Hematopoietic multipotent progenitor cell treated with erythropoietin and hydrocortisone succinate and interleukin-3 and kit ligand, for 15 days (in vitro differentiated cells): ENCODE data around the gene FRMD4A.
"Not testable (repeated sequence)": the region's sequence is repeated elsewhere in the genome, so short reads cannot be mapped to it uniquely, and the experiment has no call there.

Experiments
- DNase-seq: peaks from one replicate; pipeline ENCODE4 v3.0.0-alpha.2; 2015; ENCODE audit warnings: low spot score

The FRMD4A gene

DNA sequence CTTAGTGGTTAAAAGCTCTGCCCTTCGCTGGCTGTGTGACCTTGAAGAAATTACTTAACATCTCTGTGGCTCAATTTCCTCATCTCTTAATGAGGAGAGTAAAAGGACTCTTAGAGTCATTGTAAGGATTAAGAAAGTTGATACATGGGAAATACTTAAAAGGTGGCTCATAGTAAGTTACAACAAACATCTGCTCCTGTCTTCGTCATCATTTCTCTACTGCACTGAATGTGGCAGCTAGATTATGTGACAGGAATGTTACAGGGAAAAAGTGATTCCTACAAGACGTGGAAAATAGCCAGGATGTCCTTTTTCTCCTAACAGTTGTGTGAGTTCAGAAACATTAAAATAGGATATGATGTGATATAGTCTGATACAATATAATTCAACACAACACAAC lies 184.7 kb downstream of the FRMD4A start:
- DNase-seq = no peak

DNA sequence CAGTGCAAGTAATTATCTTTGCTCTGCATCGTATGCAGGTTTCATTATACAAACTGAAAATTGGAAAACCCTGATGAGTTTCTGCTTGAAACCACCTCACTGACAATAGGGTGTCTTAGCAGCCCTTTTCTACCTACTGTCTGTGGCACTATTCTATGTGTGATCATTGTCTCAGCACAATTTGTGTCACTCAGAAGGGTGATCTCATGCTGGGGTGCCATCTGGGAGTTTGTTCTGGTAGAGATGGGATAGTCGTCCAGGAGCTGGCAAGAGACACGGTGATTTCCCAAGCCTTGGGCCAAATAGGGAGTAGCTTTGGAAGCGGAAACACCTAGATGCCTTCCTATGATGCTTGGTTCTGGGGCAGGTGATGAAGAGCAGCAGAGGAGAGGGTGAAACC lies 186.3 kb downstream of the FRMD4A start:
- DNase-seq = no peak

GRCh38 chr10:14142606-14143250 lies 188.0 kb downstream of the FRMD4A start:
- no peak for DNase-seq

DNA sequence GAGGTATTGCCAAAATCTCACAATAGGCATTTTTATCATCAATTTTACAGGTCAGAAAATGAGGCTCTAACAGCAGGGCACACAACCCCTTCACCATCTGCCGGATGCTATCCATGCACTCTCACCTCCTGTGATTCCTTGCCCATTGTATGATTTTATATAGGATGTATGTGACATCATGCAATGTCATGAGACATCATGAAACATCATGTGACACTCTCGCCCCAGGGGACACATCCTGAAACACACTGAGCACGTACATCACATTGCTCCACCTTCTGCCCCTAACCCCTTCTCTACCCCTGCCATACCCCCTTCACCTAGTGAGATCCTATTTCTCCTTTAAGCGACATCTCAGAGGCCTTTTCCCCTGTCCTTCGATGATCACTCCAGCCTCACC lies 189.4 kb downstream of the FRMD4A start:
- no peak for DNase-seq

DNA sequence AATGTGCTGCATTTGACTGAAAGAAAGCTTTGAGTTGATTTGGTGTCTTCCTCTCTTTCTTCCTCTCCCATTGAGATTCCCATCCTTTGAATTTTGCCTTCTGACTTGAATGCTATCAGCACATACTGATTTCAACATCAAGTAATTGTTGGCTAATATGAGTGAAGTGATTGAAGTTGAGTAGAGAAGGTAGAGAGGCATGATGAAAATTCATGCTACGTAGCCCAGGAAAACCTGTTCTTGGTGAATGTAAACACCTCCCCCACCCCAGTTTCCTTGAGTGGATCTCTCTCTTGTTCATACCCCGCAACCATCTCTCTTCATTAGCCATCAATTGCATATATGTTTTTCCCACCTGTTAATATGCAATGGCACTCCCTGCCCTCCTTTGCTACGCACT lies 193.3 kb downstream of the FRMD4A start:
- DNase-seq = no peak

DNA sequence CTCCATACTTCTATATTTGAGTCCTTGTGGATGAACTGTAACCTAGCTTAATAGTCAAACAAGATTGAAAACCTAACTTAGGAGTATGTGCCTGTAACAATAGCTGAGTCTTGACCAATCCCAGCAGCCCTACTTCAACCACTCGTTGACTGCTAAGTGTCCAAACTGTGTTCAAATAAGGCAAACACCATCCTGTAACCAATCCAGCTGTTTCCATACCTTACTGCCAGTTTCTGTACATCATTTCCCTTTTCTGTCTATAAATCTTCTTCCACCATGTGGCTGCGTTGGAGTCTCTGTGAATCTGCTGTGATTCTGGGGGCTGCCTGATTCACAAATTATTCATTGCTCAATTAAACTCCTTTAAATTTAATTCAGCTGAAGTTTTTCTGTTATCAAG lies 195.5 kb downstream of the FRMD4A start:
- not testable (repeated sequence) for DNase-seq

DNA sequence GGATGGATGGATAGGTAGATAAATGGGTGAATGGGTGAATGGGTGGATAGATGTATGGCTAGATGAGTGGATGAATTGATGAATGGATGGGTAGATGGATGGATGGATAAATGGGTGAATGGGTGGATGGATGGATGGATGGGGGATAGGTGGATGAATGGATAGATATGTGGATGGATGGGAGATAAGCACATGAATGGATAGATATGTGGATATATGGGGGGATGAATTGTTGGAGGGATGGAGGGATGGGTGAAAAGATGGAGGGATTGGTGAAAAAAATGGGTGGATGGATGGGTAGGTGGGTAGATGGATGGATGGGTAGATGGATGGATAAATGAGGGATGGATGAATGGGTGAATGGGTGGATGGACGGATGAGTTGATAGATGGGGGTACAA lies 196.4 kb downstream of the FRMD4A start:
- no peak for DNase-seq

- no peak for DNase-seq
These were observed 199.3 kb downstream of the FRMD4A start for GRCh38 chr10:14131261-14131960.

DNA sequence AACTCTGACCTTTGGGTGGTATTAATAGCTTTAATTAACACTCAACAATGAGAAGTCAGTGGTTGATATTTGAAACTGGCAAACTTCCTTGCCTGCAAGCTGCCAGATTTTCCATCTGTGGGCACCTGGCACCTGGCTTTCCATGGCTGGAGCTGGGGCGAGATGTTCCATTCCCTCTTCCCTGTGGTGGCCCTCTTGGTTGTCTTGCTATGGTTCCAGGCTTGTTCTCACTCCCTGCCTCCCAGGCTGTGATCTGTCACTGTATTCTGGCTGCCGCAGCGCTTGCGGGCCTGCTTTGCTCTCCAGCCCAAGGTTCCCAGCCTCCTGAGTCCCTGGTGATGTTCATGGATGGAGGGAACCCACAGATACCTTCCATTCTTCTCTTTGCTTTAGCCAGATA lies 201.0 kb downstream of the FRMD4A start:
- no peak for DNase-seq

DNA sequence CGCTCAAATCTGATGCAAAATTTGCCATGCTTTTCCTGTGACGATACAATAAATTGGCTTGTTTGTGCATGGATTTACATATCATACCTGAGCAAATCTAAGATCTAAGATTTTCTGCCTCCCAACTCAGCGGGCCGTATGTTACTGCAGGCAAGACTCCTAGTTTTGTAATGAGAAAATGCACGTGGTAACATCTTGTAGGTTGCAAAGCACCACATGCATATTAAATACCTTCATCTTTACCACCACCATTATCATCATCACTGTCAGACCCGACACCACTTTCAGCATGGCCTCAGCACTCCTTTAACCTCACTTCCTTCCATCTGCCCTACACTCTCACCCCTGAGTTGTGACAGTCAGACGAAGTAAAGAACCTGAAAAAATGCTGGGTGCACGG lies 202.2 kb downstream of the FRMD4A start:
- no peak for DNase-seq

DNA sequence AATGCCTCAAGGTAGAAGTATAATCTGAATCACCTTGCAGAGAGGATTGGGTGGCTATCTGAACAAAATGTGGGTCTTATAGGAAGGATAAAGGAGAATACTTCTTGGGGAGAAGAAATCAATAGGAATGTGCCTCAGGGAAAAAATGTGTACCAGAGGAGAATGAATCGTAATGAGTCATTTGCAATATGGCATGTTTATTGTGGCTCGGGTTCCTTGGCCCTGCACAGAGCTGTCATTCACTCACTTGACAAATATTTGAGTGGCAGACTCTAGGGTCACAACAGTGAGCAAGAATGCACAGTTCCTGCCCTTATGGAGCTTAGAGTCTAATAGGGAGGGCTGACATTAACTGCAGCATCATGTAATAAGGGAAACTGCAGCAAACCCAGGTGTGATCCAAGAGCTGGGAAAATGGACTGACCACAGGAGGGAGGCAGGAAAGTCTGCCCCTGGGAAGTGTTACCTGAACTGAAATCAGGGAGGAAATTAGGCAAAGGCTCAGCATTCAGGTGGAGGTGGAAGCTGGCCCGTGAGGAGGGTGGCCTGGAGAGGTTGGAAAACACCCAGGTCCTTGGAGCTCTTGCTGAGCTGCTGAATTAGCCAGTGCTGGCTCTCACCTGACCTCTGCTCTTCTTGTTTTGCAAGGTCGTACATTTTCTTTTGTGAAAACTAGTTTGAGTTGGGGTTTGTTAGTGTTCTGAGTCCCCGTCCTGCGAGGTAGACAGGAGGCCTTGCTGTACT lies 203.9 kb downstream of the FRMD4A start:
- DNase-seq = no peak

GRCh38 chr10:14125564-14125963 lies 205.2 kb downstream of the FRMD4A start:
- DNase-seq = no peak

DNA sequence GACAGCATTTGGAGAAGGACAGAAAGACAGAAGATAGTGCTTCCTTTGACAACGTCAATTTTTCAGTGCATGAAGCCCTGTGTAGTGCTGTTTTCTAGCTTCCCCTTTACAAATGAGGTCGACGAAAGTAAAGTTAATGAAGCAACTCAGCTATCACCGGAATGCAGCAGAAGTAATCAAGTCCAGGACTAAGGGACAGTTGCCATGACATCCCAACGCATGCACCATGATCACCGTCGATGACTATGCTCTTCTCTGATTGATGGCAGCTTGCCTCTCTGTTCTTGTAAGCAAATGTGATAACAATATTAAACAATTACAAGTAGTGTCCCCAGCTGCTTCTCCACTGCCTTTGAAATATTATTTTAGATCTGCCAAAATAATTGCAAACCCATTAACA lies 205.8 kb downstream of the FRMD4A start:
- no peak for DNase-seq

GRCh38 chr10:14123139-14123538 lies 207.6 kb downstream of the FRMD4A start:
- DNase-seq = no peak

GRCh38 chr10:14120812-14121211 lies 209.9 kb downstream of the FRMD4A start:
- no peak for DNase-seq

GRCh38 chr10:14118953-14119352 lies 211.8 kb downstream of the FRMD4A start:
- no peak for DNase-seq

DNA sequence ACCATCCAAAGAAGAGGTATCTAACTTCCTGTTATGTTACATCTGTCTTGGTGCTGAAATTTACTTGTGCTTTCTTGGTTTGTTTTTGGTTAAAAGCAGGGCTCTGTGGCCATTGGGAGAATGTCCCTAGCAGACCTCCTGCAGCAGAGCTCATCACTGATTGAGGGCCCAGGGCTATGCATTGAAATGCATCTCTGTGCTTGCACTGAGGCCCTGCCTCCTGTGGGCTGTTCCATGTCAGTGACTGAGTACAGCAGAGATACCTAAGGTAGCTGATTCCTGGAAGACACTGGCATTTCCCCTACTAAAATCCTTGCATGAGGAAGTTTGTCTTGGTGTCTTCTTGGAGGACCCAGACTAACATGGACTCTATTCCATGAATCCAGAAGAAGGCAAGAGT lies 213.9 kb downstream of the FRMD4A start:
- no peak for DNase-seq

DNA sequence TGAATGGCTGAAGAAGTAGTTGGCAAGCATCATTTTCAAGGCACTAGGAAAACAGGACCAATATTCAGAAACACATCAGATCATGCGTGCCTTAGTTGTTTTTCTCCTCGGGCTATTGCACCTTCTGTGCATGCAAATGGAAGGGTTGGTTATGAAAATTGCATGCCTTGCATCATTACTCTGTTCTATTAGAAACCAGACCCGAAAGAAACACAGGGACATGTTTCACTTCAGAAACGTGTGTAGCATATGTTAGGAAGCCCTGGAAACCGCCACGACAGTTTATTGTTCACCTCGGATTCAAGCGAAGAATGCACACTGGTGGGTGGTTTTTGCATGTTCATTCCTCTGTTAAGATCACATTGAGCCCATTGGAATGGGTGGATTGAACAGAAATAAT lies 214.7 kb downstream of the FRMD4A start:
- no peak for DNase-seq

DNA sequence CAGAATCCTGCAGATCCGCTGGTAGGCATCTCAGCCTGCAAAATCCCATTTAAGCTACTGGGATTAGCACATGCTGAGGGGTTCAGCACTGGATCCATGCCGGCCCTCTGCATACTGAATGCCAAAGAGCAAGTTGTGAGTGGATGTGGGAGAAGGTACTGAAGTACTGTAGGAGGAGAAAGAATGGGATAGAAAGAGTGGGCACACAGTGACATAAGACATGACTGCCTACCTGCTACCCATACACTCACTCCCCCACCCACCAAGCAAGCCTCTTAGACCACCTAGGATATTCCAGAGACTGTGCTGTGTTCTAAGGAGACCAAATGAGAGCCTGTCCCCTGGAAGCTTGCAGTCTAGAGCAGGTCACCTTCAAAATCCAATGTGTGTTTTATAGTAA lies 215.9 kb downstream of the FRMD4A start:
- no peak for DNase-seq

GRCh38 chr10:14112056-14112455 lies 218.7 kb downstream of the FRMD4A start:
- DNase-seq = no peak

DNA sequence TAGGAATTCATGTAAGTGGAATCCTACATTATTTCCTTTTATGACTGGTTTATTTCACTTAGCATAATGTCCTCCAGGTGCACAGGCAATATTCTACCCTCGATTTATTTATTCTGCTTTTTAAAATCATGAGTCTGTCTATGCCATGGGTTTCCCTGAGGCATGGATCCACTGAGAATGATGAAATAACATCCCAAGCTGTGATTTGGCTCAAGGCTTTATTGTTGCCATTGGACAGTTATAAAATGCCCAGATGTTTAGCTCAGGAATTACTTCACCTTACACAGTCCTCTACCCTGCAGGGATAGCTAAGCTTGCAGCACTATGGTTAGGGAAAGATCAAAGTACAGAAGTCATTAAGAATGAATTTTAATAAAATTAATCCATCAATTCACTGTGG lies 219.5 kb downstream of the FRMD4A start:
- DNase-seq = no peak

GRCh38 chr10:14106828-14107227 lies 223.9 kb downstream of the FRMD4A start:
- no peak for DNase-seq

- no peak for DNase-seq
These were observed 228.7 kb downstream of the FRMD4A start for GRCh38 chr10:14102056-14102455.
